GM18861 (cell line): Measurements from ENCODE around the gene CLCN7.

Experiments used
- ATAC-seq: cut with Tn5 transposase; IDR thresholded peaks from one replicate; pipeline ENCODE4 v1.9.1; 2021; ENCODE audit not compliant: unreplicated experiment

CLCN7 gene

DNA sequence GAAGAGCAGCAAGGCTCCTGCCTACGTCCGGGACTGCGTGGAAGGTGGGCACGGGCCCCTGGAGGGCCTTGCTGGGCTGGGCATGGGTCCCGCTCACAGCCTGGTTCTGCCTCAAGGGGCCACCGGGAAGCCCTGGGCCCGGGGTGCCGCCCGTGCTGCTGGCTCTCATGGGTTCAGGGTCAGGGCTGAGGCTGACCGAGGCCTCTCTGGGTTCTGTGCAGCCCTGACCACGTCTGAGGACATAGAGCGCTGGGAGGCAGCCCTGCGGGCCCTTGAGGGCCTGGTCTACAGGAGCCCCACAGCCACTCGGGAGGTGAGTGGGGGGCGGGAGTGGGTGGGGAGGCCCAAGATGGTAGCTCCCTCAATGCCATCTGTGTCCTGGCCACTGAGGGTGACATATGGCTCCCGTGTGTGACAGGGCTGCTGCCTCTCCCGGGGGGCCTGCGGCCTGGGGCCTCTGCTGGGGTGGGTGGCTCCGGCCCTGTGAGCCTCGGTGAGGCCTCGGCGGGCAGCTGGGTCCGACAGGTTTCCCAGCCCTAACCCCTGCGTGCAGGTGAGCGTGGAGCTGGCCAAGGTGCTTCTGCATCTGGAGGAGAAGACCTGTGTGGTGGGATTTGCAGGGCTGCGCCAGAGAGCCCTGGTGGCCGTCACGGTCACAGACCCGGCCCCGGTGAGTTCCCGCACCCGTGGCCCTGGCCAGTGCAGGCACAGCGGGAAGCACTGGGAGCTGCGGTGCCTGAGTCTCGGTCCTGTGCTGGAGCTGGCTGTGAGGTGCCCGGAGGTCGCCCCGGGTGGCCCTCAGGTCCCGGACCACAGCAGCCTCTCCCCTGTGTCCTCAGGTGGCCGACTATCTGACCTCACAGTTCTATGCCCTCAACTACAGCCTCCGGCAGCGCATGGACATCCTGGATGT is 27.5 kb upstream of the CLCN7 start:
- no peak for ATAC-seq

DNA sequence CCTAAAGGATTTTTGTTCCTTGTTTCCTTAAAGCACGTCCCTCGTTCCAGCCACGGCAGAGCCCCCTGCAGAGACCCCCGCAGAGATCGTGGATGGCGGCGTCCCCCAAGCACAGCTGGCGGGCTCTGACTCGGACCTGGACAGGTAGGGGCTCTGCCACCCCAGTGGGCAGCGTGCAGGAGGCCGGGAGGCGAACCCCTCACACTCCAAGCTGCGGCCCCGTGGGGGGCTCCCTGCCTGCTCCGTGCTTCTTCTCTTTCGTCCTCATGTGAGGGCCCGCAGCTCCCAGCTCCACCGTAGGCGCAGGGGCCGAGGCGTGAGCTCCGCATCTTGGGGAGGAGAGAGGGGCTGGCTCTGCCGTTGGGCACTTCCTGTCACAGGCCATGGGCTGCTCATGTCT is 26.8 kb upstream of the CLCN7 start:
- ATAC-seq = no peak

DNA sequence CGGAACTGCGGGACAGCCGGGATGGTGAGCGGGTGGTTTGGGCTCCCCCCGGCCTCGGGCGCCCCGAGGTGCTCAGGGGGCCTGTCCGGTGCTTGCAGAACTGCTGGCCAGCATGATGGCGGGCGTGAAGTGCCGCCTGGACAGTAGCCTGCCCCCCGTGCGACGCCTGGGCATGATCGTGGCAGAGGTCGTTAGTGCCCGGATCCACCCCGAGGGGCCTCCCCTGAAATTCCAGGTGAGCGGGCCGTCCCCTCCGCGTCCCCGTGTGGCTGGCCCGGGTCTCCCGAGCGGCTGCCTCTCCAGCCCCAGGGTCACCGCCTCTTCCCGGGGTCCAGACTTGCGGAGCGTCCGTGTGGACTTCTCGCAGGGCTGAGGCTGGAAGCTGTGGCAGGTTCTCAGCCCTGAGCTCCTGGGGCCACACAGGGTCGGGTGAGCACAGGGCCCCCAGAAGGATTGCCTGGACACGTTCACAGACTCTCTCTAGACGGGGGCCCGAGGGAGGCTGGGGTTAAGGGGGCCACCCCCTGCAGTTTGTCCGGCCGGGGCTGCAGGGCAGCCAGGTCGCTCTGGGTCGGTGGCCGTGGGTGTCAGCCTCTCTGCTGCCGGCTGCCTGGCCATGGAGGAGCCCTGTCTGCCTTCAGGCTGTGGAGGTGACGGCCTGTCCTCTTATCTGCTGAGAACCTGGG is 25.8 kb upstream of the CLCN7 start:
- ATAC-seq = no peak

DNA sequence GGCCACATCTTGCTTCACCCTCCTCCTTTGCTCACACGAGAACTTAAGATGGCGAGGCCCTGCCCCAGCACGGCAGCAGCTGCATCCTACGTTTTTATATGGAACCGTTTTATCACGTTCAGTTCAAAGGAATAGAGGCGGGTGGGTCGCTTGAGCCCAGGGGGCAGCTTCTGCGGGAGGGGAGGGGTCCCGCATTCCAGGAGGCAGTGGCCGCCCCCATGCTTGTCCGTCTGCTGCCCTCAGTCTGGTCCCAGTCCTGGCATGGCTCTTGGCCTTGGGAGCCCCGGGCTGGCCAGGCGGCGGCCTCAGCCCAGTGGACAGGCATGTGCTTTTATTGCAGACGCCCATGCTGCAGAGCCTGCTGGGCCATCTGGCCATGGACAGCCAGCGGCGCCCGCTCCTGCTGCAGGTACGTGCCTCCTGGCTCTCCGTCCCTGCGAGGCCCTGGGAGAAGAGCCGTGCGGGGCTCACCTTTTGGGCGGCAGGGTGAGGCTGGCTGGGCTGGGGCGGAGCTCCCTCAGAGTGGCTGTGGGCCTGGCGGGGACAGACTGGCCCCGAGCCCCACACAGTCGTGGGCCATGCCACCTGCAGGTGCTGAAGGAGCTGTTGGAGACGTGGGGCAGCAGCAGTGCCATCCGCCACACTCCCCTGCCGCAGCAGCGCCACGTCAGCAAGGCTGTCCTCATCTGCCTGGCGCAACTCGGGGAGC is 25.1 kb upstream of the CLCN7 start:
- no peak for ATAC-seq

DNA sequence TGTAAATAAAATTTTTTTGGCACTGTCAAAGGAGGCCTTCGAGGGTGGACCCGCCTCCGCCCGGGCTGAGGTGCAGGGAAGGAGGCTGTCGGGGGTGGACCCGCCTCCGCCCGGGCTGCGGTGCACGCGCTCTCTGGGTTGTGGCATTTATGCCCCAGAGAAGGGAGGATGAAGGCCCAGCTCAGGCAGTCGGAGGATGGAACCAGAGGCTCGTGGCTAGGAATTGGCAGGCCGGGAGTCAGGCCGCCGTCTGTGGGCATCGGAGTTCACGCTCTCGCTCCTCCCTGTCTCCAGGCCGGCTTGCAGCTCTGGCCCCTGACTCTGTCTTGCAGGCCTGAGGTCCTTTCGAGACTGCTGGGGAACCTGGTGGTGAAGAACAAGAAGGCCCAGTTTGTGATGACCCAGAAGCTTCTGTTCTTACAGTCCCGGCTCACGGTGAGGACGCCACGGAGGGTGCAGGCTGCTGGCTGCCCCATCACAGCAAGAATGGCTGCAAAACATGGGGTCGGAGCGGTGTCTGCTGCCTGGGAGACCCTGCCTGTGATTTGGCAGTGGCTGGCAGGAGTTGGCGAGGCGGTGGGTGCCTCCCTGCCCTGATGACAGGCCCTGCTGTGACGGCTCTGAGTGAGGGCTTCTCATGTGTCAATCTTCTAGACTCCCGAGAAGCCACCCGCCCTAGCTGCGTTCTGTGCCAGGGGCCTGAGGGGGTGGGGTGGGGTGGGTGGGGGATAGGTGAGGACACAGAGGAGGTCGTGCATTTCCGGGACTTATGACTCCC is 24.3 kb upstream of the CLCN7 start:
- ATAC-seq = no peak

DNA sequence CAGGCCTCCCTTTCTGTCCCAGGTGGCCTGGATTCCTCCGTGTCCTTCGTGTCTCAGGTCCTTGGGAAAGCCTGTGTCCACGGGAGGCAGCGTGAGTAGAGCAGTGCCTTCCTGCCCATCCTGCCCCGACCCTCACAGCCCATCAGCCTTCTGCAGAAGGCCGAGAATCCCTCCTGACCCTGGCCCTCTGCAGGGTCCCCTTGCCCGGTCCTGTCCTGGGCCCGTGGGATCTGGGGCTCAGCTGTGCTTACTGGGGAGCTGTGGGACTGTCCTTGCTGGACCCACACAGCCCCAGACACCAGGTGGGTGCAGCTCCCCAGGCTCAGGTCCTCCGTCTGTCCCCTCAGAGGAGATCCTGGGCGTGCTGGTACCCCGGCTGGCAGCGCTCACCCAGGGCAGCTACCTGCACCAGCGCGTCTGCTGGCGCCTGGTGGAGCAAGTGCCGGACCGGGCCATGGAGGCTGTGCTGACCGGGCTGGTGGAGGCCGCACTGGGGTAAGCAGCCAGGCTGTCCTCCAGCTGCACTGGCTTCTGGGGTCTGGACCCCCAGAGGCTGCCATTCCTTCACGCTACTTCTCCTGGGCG is 22.3 kb upstream of the CLCN7 start:
- ATAC-seq = no peak

DNA sequence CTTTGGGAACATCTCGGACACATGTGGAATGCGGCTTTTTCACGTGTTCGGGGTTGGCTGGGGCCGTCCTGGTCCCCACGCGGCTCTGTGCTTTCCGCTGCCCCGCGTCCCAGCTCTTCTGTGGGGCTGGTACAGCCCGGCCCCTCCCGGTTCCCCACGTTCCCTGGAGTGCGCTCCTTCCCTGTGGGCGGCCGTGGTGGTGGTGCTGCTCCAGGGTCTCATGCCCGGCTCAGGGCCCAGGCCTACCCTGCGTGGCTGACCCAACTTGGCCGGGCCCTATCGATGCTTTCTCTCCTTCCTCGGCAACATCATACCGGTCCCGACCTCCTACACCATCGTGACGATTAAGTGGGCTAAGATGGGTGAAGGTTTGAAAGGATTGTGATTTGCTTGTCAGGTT is 21.6 kb upstream of the CLCN7 start:
- no peak for ATAC-seq

DNA sequence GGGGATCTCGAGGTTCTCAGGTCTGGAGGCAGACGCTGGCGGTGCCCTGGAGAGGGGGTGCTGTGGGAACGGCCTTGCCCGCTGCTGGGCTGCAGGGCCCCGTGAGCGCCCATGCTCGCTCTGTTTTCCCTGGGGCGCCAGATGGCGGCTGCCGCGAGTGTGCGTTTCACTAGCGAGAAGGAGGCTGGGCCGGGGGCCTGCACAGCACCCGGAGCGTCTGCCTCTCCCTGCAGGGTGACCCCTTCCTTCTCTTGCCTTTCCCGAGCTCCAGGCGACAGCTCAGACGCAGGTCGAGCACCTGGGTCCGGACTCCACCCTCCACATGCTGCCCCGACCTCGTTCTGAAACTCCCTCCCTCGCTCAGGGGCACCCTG is 21.0 kb upstream of the CLCN7 start:
- no peak for ATAC-seq

DNA sequence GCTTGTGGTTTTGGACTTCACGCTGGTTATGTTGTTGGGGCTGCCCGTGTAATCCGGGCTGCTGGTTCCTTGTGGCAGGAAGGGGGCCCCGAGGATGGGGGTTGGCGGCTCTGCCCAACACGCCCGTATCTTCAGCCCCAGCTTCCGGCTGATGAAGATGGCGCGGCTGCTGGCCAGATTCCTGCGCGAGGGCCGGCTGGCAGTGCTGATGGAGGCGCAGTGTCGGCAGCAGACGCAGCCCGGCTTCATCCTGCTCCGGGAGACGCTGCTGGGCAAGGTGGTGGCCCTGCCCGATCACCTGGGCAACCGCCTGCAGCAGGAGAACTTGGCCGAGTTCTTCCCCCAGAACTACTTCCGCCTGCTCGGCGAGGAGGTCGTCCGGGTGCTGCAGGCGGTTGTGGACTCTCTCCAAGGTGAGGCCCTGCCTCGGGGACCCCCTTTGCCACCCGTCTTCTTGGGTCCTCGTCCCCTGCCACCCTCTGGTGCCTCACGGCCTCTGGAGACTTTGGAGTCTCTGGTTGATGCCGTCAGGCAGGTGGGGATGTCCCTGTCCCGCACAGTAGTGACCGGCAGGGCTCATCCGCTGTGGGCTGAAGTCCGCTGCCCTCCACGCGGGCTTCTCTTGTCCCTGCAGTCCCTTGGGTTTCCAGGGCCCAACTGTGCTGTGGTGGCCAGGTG is 20.5 kb upstream of the CLCN7 start:
- ATAC-seq = no peak

DNA sequence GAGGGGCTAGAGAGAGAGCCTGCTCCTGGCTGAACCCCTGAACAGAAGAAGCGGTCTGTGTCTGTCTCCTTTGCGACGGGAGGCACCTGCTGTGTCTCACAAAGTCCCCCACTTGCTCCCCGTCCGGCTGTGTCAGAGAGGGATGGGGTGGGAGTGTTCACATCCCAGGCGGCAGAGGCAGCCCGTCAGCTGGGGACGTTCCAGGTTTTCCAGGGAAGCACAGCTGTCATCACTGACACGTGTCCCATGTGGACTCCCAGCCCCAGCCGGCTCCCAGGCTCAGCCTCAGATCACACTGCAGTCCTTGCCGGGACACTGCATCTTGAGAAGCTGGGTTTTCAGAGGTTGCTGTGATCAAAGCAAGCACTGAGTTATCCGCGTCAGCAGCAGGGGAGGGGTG is 19.9 kb upstream of the CLCN7 start:
- no peak for ATAC-seq

DNA sequence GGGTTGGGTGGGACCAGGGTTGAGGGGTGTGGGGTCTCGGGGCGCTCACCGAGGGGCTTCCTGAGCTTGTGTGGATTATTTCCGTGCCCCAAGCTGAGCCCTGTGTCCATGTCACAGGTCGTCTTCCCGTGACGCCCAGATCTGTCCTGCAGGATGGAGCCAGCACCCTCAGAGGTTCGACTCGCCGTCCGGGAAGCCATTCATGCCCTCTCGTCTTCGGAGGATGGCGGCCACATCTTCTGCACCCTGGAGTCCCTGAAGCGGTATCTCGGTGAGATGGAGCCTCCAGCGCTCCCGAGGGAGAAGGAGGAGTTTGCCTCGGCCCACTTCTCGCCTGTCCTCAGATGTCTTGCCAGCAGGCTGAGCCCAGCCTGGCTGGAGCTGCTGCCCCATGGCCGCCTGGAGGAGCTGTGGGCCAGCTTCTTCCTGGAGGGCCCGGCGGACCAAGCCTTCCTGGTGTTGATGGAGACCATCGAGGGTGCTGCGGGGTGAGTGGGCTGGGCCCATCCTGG is 19.4 kb upstream of the CLCN7 start:
- ATAC-seq = no peak

DNA sequence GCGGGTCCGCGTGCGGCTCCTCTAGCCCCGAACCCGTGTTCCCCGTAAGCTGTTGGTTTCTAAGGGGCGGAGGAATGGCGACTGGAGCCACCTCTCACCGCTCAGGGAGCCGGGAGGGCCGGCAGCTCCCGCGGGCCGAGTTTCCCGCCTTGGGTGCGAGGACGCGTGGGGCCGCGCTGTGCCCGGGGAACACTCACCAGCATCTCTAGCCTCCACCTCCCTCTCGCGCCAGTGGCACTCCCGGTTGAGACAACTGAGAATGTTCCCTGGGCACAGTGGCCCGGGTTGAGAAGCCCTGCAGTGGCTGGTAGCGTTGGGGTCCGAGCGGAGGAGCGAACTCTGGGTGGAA is 18.9 kb upstream of the CLCN7 start:
- ATAC-seq = no peak

DNA sequence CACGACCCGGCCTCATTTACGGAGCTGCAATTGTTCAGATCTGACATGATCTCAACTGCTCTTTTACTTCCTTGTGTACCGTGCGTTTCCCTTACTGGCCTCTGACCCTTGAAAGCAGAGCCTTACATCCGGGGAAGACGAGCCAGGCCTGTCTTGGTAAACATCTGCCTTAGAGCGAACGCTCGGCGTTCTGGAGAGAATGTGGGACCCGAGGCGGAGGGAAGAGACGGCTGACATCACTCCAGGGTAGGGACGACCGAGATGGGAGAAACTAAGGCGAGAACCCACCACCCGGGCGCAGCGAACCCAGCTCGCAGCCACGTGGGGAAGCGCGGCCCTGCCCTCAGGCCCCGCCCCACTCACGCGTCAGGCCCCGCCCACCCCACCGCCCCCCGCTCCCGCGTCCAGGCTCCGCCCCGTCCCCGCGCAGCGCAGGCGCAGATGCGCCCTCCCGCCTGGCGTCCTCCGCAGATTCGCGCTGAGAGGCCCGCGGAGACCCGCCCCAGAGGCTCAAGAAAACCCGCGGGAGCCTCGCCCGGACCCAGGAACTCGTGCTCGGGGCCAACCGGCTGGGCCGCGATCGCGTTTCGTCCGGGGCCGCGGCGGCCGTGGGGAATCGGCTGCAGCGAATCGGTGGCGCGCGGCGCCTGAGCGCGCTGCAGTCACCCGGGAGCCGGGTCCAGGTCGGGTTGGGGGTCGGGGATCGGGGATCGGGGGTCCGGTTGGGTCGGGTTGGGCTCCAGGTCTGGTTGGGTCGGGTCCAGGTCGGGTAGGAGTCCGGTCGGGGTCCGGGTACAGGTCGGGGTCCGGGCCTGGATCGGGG is 18.3 kb upstream of the CLCN7 start, which contains the start of gene TELO2:
TELO2 (plus strand) TSS at position 438 of the 823 bp plus-strand sequence. CDS start 922 bp downstream, outside the sequence.
- ATAC-seq = no peak

DNA sequence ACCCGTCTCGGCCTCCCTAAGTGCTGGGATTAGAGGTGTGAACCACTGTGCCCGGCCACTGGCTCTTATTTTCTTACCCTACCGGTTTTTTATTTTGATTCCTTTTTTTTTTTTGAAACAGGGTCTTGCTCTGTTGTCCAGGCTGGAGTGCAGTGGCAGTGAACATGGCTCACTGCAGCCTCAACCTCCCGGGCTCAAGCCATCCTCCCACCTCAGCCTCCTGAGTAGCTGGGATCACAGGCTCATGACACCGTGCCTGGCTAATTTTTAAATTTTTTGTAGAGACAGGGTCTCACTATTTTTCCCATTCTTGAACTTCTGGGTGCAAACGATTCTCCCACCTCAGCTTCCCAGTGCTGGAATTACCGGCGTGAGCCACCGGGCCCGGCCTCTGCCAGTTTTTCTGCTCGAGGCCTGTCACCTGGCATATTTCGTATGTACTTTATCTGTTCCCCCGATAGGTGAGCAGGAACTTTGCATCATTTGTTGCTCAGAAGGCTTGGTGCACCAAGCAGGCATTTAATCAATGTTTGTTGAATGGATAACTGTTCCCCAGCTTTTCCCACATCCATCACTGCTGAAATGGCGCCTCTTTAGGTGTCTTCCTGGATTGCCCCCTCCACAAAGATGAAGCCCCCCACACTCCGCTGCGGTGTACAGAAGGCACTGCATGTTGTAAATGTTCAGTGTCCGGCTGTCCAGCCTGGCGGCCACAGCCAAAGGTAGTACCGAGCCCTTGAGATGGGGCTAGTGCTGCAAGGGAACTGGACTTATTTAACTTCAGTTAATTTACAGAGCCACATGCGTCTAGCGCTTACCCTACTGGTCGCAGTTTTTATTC is 17.5 kb upstream of the CLCN7 start:
- no peak for ATAC-seq

DNA sequence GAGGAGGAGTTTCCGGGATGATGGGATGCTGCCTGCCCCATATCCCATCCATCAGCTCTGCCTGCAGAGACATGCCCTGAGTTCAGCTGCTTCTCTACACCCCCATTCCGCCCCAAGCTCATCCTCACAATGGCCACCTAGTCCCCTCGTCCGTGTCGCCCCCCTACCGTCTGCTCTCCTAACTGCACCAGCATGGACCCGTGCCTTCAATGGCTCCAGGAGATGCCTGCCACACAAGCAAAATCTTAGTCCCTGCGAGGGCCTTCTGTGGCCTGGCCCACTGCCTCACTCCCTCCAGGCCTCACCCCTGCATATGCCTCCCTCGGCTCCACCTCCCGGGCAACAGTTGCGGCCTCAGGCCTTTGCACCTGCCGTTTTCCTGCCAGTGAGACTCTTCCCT is 16.5 kb upstream of the CLCN7 start:
- ATAC-seq = no peak

DNA sequence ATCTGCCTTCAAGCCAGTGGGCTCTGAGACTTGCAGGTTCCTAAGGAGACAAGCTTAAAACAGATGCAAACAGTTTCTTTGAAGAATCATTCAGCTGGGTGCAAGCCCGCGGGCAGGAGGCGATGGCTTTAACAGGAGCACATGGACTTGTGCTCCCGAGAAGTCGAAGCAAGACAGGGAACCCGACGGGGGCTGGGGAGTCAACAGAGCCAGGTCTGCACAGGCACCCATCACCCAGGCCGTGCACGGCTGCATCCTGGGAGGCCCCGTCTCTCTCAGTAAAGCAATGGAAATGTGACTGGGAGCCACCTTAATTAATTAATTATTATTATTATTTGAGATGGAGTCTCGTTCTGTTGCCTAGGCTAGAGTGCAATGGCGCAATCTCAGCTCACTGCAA is 14.2 kb upstream of the CLCN7 start:
- no peak for ATAC-seq

DNA sequence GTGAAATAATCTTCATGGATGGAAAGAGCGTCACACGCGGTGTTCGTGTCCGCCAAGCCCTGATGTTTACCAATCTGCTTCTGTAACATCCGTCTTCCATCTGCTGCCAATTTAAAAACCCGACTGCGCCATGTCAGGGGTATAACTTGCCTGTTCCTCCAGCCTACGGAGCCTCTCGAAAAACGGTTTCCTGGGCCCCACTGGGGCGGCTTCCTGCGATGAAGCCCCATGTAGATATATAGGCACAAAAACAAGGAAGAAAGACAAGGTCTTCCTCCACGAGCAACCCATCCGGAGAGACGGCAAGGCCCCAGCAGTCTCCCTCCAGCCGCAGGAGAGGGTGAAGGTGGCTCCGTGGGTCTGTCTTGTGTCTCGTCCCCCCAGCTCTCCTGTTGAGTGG is 13.8 kb upstream of the CLCN7 start, which contains the start of gene PTX4:
PTX4 (minus strand) TSS at position 326 of the 400 bp plus-strand sequence; CDS start at position 291, 35 bp downstream.
- no peak for ATAC-seq

DNA sequence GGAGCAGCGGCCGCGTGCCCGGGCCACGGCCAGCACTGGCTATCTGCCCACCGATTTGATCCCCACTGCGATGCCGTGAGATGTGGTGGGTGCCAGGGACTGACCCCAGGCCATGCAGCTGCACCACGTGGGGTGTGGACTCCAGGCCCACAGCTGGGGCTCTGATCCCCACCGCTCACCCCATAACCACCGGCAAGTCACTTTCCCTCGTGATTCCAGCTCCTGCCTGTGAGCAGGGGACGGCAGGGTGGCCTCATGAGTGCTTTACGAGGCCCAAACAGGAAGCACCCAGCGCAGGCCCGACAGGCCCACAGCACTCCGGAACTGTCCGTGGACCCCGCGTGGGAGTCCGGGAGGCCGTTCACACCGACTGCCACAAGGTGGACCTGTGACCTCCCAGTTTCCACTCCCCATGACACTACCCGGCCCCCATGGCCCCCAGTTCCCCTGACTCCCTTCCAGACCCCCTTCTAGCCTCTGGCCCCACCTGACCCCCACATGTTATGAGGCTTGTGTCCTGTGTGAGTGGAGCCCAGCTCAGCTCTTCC is 13.3 kb upstream of the CLCN7 start:
- no peak for ATAC-seq
